H1 (cell line): ENCODE data around the gene RUVBL1. TPM values are rescaled to one million over a fixed set of nuclear protein-coding genes. Genes with fewer than 3 reads are reported as not detected.

Source experiments
- ASH2L ChIP-seq: fragments of 200-600, 300-600 bp; sonication (generic); IDR thresholded peaks from one replicate; pipeline ENCODE4 v1.7.1; 2017; ENCODE audit warnings: low read length
- GABPA ChIP-seq: IDR thresholded peaks from 2 replicates; pipeline ENCODE4 v1.6.1; 2011; ENCODE audit warnings: mild to moderate bottlenecking, low read length, moderate library complexity, borderline replicate concordance; ENCODE audit not compliant: insufficient read depth
- HDAC2 ChIP-seq, 2 experiments: fragments of 300-600 bp in 1 of 2; sonication (generic) in 1 of 2; IDR thresholded peaks; 2 replicates each; pipeline ENCODE4 v1.6.1; 2011 to 2012; ENCODE audit warnings: low read depth in 2 of 2, low read length in 2 of 2, mild to moderate bottlenecking in 2 of 2, moderate library complexity in 2 of 2, borderline replicate concordance in 1 of 2, inconsistent platforms in 1 of 2
- KDM5A ChIP-seq: fragments of 200-600 bp; IDR thresholded peaks from 2 replicates; pipeline ENCODE4 v1.7.1; 2012; ENCODE audit warnings: mild to moderate bottlenecking, low read length, inconsistent platforms, mixed read lengths
- RFX5 ChIP-seq: IDR thresholded peaks from 2 replicates; pipeline ENCODE4 v1.6.1; 2011; ENCODE audit warnings: low read depth, low read length, improper control_type of control experiment, borderline replicate concordance
- SIN3A ChIP-seq, 2 experiments: IDR thresholded peaks in 1 of 2; conservative IDR thresholded peaks in 1 of 2; 2 replicates each; pipeline ENCODE4 v1.6.1; 2011 to 2012; ENCODE audit warnings: low read length in 2 of 2, improper control_type of control experiment in 1 of 2, low read depth in 1 of 2, mild to moderate bottlenecking in 1 of 2
- SP2 ChIP-seq: IDR thresholded peaks from 2 replicates; pipeline ENCODE4 v1.6.1; 2012; ENCODE audit warnings: mild to moderate bottlenecking, low read length, inconsistent platforms
- polyA plus RNA-seq, 7 experiments: library from polyadenylated mRNA; depleted of rRNA in 3 of 7; stranded (reverse) in 5 of 7; unstranded in 2 of 7; fragments of >200 nt in 5 of 7; fragments of 200-250 nt in 2 of 7; gene quantifications; 1 replicate in 5 of 7; 2 replicates in 1 of 7; 4 replicates in 1 of 7; pipeline versions ENCODE4 v1.2.1 to v1.2.3, GENCODE V29; 2011 to 2013; ENCODE audit warnings: missing spikeins in 2 of 7, mixed read lengths in 2 of 7
- total RNA-seq: library from RNA; stranded (reverse); fragmentation: NEBNext Ultra II Directional; extraction: Animal tissue kit (Norgen Biotek cat#: 25700); gene quantifications from 2 replicates; pipeline ENCODE4 v1.2.1, GENCODE V29; 2021
- TF ChIP-seq, protein P1 (sequence below): IDR thresholded peaks from 2 replicates; pipeline ENCODE4 v1.6.1; 2012; ENCODE audit warnings: inconsistent platforms

RUVBL1 gene
- total and polyA plus RNA-seq, 2 of the 8 experiments (the other 6 are each of a cell fraction or from before 2014, with no cell fraction given) = 112 to 135 TPM

DNA sequence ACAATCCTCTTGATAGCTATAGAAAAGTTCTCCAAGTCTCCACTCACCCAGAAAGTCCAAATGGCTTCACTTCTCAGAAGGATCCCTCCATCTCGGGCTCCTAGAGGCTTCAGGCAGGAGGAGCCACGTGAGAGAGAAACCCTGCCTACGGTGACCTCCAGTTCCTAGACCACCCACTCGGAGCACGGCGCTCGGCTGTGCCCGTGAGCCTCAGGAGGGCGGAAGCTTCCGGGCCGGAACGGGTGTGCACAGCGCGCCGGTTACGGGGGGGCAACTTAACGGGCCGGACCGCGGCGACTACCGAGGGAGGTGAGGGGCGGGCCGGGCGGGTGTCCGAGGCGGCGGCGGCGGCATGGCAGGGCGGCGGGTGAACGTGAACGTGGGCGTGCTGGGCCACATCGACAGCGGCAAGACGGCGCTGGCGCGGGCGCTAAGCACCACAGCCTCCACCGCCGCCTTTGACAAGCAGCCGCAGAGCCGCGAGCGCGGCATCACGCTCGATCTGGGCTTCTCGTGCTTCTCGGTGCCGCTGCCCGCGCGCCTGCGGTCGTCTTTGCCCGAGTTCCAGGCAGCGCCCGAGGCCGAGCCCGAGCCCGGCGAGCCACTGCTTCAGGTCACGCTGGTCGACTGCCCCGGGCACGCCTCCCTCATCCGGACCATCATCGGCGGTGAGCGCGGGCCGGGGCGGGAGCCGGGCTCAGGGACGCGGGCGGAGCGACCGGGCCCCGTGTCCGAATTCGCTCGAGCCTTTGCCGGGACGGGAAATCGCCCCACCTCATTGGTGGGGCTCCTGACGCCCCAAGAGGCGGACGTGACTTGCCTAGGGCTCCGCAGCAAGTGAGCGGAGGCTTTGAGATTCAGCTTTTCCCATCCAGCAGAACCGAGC lies 29.8 kb upstream of the RUVBL1 start, which contains the start of gene EEFSEC (continued):
- peak in 1 of 2 experiments; percentile 71; a peak in 2 of 4 replicates for TF ChIP-seq HDAC2 (IDR thresholded peaks at IDR 0.05; ENCODE audit: borderline replicate concordance in 1 of 2, low read depth in 2 of 2, low read length in 2 of 2)
- peak; percentile 25 to 43; a peak in 1 of 4 replicates for TF ChIP-seq SIN3A (conservative IDR thresholded peaks at IDR 0.05 in 1 of 2, IDR thresholded peaks at IDR 0.05 in 1 of 2; ENCODE audit: low read depth in 1 of 2, low read length in 2 of 2)
- no peak for TF ChIP-seq RFX5
- peak; percentile 80 for TF ChIP-seq ASH2L
- peak; percentile 90; the same call in 1 of the 2 replicates for TF ChIP-seq GABPA
- TF ChIP-seq, protein P1, sequence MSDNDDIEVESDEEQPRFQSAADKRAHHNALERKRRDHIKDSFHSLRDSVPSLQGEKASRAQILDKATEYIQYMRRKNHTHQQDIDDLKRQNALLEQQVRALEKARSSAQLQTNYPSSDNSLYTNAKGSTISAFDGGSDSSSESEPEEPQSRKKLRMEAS = peak; percentile 80
- no peak for TF ChIP-seq SP2
- peak; percentile 32; the same call in 1 of the 2 replicates for TF ChIP-seq KDM5A
